ENCODE results near the gene METTL15. TPM values are rescaled to one million over a fixed set of nuclear protein-coding genes. Genes with fewer than 3 reads are reported as not detected.
"Not testable (repeated sequence)": the region's sequence is repeated elsewhere in the genome, so short reads cannot be mapped to it uniquely, and the experiment has no call there.

The METTL15 gene
- total RNA-seq, 4 donors from 2014 or later: 5.3 to 12.2 (median 11.8) TPM

DNA sequence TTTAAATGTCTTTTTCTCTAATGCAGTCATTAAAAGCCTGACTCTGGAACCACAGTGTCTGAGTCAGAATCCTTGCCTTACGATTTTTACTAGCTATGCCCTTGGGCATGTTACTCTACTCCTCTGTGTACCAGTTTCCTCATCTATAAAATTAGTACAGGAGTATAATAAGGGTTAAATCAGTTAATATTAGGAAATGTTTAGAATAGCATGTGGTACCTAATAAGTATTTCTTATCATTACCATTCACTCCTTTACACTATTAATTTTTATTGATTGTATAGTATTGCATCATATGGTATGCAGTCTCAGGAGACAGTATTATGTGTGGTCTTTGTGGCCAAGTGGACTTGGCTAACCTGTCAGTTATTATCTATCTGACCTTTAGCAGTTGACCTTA lies 68.2 kb downstream of the METTL15 start:
- H3K27me3 ChIP-seq: no peaks in the 10 kb centered on the region
- no peaks in the 10 kb centered on the region for H3K4me1 ChIP-seq
- peaks cover 0 to 7% (median 0%) of the 10 kb centered on the region in 3 donors for H3K9me3 ChIP-seq
- TF ChIP-seq, protein P1, sequence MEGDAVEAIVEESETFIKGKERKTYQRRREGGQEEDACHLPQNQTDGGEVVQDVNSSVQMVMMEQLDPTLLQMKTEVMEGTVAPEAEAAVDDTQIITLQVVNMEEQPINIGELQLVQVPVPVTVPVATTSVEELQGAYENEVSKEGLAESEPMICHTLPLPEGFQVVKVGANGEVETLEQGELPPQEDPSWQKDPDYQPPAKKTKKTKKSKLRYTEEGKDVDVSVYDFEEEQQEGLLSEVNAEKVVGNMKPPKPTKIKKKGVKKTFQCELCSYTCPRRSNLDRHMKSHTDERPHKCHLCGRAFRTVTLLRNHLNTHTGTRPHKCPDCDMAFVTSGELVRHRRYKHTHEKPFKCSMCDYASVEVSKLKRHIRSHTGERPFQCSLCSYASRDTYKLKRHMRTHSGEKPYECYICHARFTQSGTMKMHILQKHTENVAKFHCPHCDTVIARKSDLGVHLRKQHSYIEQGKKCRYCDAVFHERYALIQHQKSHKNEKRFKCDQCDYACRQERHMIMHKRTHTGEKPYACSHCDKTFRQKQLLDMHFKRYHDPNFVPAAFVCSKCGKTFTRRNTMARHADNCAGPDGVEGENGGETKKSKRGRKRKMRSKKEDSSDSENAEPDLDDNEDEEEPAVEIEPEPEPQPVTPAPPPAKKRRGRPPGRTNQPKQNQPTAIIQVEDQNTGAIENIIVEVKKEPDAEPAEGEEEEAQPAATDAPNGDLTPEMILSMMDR (IDR thresholded peaks at IDR 0.05): no peak
- no peak for TF ChIP-seq POLR2A (IDR thresholded peaks at IDR 0.05)
- no peak overlapping the region for H3K4me3 ChIP-seq
- WGBS, 2 donors: 33 to 54% methylated on average over 1 of the region's 1 CpG
- DNase-seq: no peak
- H3K36me3 ChIP-seq: peaks cover 0 to 6% (median 0%) of the 10 kb centered on the region in 3 donors
- intact Hi-C loops (cut with DNase I): no loop called here
- no peak overlapping the region for H3K27ac ChIP-seq

DNA sequence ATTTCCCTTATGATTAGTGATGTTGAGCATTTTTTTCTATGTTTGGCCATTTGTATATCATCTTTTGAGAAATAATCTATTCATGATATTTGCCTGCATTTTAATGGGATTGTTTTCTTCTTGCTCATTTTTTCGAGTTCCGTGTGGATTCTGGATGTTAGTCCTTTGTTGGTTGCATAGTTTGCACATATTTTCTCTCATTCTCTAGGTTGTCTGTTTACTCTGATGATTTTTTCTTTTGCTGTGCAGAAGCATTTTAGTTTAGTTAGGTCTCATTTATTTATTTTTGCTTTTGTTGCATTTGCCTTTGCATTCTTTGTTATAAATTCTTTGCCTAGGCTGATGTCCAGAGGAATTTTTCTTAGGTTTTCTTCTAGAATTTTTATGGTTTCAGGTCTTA lies 87.3 kb downstream of the METTL15 start:
- 98 to 100% methylated on average over 2 of the region's 2 CpGs for WGBS, 2 donors
- peaks cover 0 to 8% (median 0%) of the 10 kb centered on the region in 3 donors for H3K36me3 ChIP-seq
- DNase-seq: no peak
- H3K4me1 ChIP-seq: peaks cover 0 to 3% (median 0%) of the 10 kb centered on the region in 3 donors
- H3K27me3 ChIP-seq: no peaks in the 10 kb centered on the region
- H3K4me3 ChIP-seq: no peak overlapping the region
- no peak overlapping the region for H3K27ac ChIP-seq
- intact Hi-C loops (cut with DNase I): no loop called here
- H3K9me3 ChIP-seq: peaks cover 0 to 7% (median 0%) of the 10 kb centered on the region in 3 donors
- no peak for TF ChIP-seq POLR2A (IDR thresholded peaks at IDR 0.05)

DNA sequence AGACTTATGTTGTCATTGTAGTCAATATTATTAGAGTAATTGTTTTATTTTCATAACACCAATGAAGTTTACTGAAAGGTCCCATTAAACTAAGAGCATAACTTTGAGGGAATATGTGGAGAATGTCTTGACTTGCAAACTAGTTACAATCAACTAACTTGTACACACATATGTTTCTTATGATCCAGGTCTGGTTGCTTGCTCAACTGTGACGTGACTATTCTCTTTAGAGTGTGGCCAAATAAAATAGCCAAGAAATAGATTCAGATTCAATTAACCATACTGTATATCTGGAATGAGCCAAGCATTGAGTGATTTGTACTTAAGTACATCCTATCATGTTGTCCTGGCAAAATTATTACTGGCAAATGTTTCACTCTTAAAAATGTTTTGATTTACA lies 101.7 kb downstream of the METTL15 start:
- H3K4me3 ChIP-seq: no peak overlapping the region
- H3K27me3 ChIP-seq: no peaks in the 10 kb centered on the region
- 71% methylated on average over 1 of the region's 1 CpG for WGBS, 2 donors
- no peak overlapping the region for H3K27ac ChIP-seq
- no peak for TF ChIP-seq POLR2A (IDR thresholded peaks at IDR 0.05)
- TF ChIP-seq, protein P1 (IDR thresholded peaks at IDR 0.05): no peak
- no peaks in the 10 kb centered on the region for H3K9me3 ChIP-seq
- DNase-seq: no peak
- no peaks in the 10 kb centered on the region for H3K4me1 ChIP-seq
- intact Hi-C loops (cut with DNase I): no loop called here
- peaks cover 0 to 14% (median 0%) of the 10 kb centered on the region in 3 donors for H3K36me3 ChIP-seq

DNA sequence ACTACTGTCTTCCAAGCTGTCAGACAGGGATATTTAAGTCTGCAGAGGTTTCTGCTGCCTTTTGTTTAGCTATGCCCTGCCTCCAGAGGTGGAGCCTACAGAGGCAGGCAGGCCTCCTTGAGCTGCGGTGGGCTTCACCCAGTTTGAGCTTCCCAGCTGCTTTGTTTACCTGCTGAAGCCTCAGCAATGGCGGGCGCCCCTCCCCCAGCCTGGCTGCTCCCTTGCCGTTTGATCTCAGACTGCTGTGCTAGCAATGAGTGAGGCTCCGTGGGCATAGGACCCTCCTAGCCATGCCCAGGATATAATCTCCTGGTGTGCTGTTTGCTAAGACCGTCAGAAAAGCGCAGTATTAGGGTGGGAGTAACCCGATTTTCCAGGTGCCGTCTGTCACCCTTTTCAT lies 113.9 kb downstream of the METTL15 start:
- intact Hi-C loops (cut with DNase I); H3K9me3 ChIP-seq; H3K4me1 ChIP-seq; H3K36me3 ChIP-seq; H3K4me3 ChIP-seq; DNase-seq; H3K27me3 ChIP-seq; H3K27ac ChIP-seq: not testable (repeated sequence)
- WGBS, 2 donors: 100% methylated on average over 5 to 7 of the region's 9 CpGs

DNA sequence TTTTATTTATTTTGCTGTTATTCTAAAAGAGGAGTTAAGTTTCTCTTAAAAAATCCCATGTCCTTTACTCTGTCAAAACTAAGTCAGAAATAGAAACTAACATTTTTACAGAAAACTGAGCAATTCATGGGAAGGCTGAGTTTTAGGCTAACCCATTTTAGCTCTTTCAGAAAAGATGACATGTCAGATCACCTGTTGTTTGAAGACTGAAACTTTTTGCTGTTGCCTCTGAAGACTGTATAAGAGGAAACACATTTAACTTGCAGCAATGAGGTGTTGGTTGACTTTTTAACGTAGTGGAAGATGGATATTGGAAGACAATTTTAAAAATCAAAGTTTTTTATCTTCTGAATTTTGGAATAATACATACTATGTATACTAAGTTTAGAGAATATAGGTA lies 115.4 kb downstream of the METTL15 start:
- TF ChIP-seq, protein P1 (IDR thresholded peaks at IDR 0.05): no peak
- no peak for TF ChIP-seq POLR2A (IDR thresholded peaks at IDR 0.05)
- Histone ChIP-seq H3K27me3 (no peaks in the 10 kb centered on the region), H3K9me3 (no peaks in the 10 kb centered on the region), H3K4me3 (no peak overlapping the region), H3K36me3 (no peaks in the 10 kb centered on the region), H3K4me1 (no peaks in the 10 kb centered on the region), H3K27ac (no peak overlapping the region)
- DNase-seq: no peak
- intact Hi-C loops (cut with DNase I): no loop called here
- 55 to 70% methylated on average over 1 of the region's 1 CpG for WGBS, 2 donors

DNA sequence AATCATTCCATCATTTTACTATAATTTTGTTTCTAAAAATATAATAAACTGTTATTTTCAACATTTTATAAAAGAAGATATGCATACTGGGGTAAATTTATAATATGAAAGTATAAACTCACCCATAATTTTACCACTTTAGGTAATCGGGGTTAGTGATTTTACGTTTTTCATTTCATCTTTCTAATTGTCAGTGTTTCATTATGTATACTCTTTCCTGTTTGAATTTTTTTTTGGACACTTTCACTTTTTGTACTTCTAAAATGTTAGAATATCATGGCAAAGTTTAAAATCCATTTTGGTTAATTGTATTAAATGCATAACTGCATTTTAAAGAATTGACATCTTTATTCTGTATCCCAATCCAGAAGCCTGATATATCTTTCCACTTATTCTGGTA lies 115.8 kb downstream of the METTL15 start:
- Histone ChIP-seq H3K9me3 (no peaks in the 10 kb centered on the region), H3K4me3 (no peak overlapping the region), H3K27ac (no peak overlapping the region), H3K4me1 (no peaks in the 10 kb centered on the region), H3K36me3 (no peaks in the 10 kb centered on the region), H3K27me3 (no peaks in the 10 kb centered on the region)
- intact Hi-C loops (cut with DNase I): no loop called here
- DNase-seq: no peak
- TF ChIP-seq, protein P1 (IDR thresholded peaks at IDR 0.05): no peak
- TF ChIP-seq POLR2A (IDR thresholded peaks at IDR 0.05): no peak
- 73 to 87% methylated on average over 2 of the region's 2 CpGs for WGBS, 2 donors
